SU-DHL-6 (cell line): ENCODE data around the gene ST3GAL5.

ENCODE experiments used
- H2AFZ ChIP-seq: fragments of 200-600 bp; sonication (generic); 2 replicates; pipeline ENCODE4 v1.6.1; 2014; ENCODE audit warnings: low read depth, mild to moderate bottlenecking, moderate library complexity, mixed read lengths, antibody characterized with exemption, low read length; ENCODE audit not compliant: severe bottlenecking
- H3F3A ChIP-seq: fragments of 200-600 bp; shearing (Covaris generic); 2 replicates; pipeline ENCODE4 v1.6.0; 2016; ENCODE audit warnings: antibody characterized with exemption, mild to moderate bottlenecking; ENCODE audit not compliant: insufficient read depth
- H3K27ac ChIP-seq: fragments of 200-600 bp; sonication (generic); 2 replicates; pipeline ENCODE4 v1.5.1; 2016; ENCODE audit warnings: low read depth, mild to moderate bottlenecking, low read length, moderate library complexity, mixed read lengths
- H3K27me3 ChIP-seq: fragments of 200-600 bp; sonication (generic), shearing (Covaris generic); 2 replicates; pipeline ENCODE4 v1.6.0; 2014; ENCODE audit warnings: mild to moderate bottlenecking, low read length
- H3K36me3 ChIP-seq: fragments of 200-600 bp; sonication (generic); 2 replicates; pipeline ENCODE4 v1.6.1; 2014; ENCODE audit warnings: mild to moderate bottlenecking, low read length, mixed read lengths
- H3K4me2 ChIP-seq: fragments of 300-600, 200-600 bp; shearing (Covaris generic), sonication (generic); 2 replicates; pipeline ENCODE4 v1.6.0; 2014; ENCODE audit warnings: low read length, low read depth, mild to moderate bottlenecking; ENCODE audit not compliant: poor library complexity, severe bottlenecking
- H3K4me3 ChIP-seq: fragments of 200-600 bp; sonication (generic); 2 replicates; pipeline ENCODE4 v1.5.1; 2014; ENCODE audit warnings: antibody characterized with exemption, low read length, mild to moderate bottlenecking, mixed read lengths; ENCODE audit not compliant: insufficient read depth, poor library complexity, severe bottlenecking
- H3K79me2 ChIP-seq: fragments of 200-600 bp; sonication (generic); 2 replicates; pipeline ENCODE4 v1.6.1; 2014; ENCODE audit warnings: mild to moderate bottlenecking, low read length, moderate library complexity; ENCODE audit not compliant: insufficient read depth
- H3K9ac ChIP-seq: fragments of 200-600 bp; sonication (generic); 2 replicates; pipeline ENCODE4 v1.7.0; 2014; ENCODE audit warnings: mild to moderate bottlenecking, low read length
- H3K9me2 ChIP-seq: fragments of 200-600 bp; sonication (generic); replicated peaks from 2 replicates; pipeline ENCODE4 v1.6.1; 2014; ENCODE audit warnings: low read length; ENCODE audit not compliant: insufficient read depth
- H3K9me3 ChIP-seq: fragments of 200-600 bp; sonication (generic); 2 replicates; pipeline ENCODE4 v1.6.1; 2014; ENCODE audit warnings: low read length, mixed read lengths; ENCODE audit not compliant: insufficient read depth
- H4K20me1 ChIP-seq: fragments of 200-600 bp; sonication (generic); 2 replicates; pipeline ENCODE4 v1.6.1; 2014; ENCODE audit warnings: low read depth, mild to moderate bottlenecking, antibody characterized with exemption, low read length, moderate library complexity, mixed read lengths
- EZH2phosphoT487 ChIP-seq: fragments of 200-600 bp; sonication (generic), shearing (Covaris generic); conservative IDR thresholded peaks from 2 replicates; pipeline ENCODE4 v1.6.1; 2018; ENCODE audit warnings: mild to moderate bottlenecking, antibody characterized with exemption, low read length, moderate library complexity, mixed read lengths
- TF ChIP-seq, protein P1 (sequence below): fragments of 200-600 bp; sonication (generic); IDR thresholded peaks from one replicate; pipeline ENCODE4 v1.5.1; 2017; ENCODE audit warnings: antibody characterized with exemption, mild to moderate bottlenecking, low read length, moderate library complexity; ENCODE audit not compliant: insufficient read depth, poor library complexity, severe bottlenecking

ST3GAL5 gene

DNA sequence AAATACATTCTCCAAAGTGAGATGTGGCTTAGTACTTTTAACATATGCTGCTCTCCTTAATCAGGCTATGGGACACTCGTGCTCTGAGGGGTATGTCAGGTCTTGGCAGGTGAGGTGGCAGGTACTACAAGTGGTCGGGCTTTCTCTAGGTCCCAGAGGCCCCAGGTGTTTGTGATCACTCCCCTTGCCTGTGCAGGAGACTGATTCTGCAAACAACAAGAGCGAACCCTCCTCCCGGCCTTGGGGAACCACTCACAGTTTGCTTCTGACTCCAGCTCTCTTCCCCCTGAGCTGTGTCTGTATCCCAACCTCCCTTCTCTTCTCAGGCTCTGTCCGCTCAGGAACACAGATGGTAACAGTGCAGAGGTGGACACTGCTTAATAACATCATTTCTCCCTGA, 86.9 kb downstream of the ST3GAL5 start:
- no peaks in the 10 kb centered on the region for H3K79me2 ChIP-seq
- no peak overlapping the region for H2AFZ ChIP-seq
- no peak overlapping the region for H3K9ac ChIP-seq
- H3K4me2 ChIP-seq: no peak overlapping the region
- no peaks in the 10 kb centered on the region for H3K27me3 ChIP-seq
- H3F3A ChIP-seq: no peaks in the 10 kb centered on the region
- H3K9me2 ChIP-seq: no peaks in the 10 kb centered on the region
- no peak overlapping the region for H3K4me3 ChIP-seq
- H3K36me3 ChIP-seq: no peaks in the 10 kb centered on the region
- H4K20me1 ChIP-seq: no peaks in the 10 kb centered on the region
- TF ChIP-seq, protein P1, sequence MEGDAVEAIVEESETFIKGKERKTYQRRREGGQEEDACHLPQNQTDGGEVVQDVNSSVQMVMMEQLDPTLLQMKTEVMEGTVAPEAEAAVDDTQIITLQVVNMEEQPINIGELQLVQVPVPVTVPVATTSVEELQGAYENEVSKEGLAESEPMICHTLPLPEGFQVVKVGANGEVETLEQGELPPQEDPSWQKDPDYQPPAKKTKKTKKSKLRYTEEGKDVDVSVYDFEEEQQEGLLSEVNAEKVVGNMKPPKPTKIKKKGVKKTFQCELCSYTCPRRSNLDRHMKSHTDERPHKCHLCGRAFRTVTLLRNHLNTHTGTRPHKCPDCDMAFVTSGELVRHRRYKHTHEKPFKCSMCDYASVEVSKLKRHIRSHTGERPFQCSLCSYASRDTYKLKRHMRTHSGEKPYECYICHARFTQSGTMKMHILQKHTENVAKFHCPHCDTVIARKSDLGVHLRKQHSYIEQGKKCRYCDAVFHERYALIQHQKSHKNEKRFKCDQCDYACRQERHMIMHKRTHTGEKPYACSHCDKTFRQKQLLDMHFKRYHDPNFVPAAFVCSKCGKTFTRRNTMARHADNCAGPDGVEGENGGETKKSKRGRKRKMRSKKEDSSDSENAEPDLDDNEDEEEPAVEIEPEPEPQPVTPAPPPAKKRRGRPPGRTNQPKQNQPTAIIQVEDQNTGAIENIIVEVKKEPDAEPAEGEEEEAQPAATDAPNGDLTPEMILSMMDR: no peak
- no peak for TF ChIP-seq EZH2phosphoT487
- H3K9me3 ChIP-seq: no peaks in the 10 kb centered on the region
- no peak overlapping the region for H3K27ac ChIP-seq

DNA sequence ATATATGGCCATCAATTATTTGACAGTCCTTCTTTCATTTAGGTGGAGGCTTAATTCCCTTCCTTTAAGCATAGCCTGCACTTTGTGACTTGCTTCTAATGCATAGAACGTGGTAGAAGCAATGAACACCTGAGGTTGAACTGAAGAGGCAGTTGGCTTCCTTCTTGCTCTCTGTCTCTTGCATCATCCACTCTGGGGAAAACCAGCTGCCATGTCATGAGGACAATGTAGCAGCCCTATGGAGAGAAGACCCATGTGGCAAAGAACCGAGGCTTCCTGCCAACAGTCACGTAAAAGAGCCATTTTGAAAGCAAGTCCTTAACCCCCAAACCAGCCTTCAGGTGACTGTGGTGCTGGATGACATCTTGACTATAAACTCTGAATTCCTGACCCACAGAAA, 88.2 kb downstream of the ST3GAL5 start:
- no peaks in the 10 kb centered on the region for H4K20me1 ChIP-seq
- H3K9me3 ChIP-seq: no peaks in the 10 kb centered on the region
- no peak overlapping the region for H3K27ac ChIP-seq
- no peak overlapping the region for H3K9ac ChIP-seq
- no peaks in the 10 kb centered on the region for H3K27me3 ChIP-seq
- no peak overlapping the region for H2AFZ ChIP-seq
- no peak for TF ChIP-seq EZH2phosphoT487
- TF ChIP-seq, protein P1: no peak
- H3K4me2 ChIP-seq: no peak overlapping the region
- H3K9me2 ChIP-seq: no peaks in the 10 kb centered on the region
- no peaks in the 10 kb centered on the region for H3F3A ChIP-seq
- H3K4me3 ChIP-seq: no peak overlapping the region
- H3K79me2 ChIP-seq: no peaks in the 10 kb centered on the region
- H3K36me3 ChIP-seq: no peaks in the 10 kb centered on the region

DNA sequence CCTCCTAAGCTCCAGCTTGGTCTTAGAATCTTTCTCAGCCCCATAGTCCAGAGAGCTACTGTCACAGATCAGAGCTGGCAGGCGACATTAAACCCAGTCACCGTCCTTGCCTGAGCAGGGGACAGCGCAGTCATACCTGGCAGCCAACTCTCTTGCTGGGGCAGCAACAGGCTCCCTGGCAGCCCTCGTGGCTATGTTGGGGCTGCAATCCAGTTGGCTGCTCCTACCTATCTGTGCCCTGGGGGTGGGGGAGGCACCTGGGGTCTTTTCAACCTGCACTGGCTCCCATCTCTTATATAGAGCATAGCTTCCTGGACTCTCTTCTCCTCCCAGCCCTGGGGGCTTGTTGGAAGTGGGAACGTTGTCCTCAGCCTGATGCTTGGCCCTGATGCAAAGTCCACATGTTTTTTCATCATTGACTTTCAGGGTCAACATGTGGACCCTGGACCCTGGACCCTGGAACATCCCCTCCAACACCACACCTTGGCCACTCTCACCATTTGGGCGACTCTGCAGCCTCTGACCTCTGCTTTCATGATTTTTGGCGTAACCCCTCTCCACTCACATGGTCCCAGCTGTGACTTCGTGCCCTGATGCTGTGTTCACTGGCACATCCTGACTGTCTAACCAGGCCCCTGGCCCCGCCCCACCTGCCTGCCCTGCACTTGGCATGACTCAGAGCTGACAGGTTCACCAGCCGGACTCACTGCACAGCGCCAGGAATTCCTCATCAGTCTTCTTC, 89.4 kb downstream of the ST3GAL5 start:
- Histone ChIP-seq H3K4me2 (no peak overlapping the region), H2AFZ (no peak overlapping the region), H3K4me3 (no peak overlapping the region), H3K9ac (no peak overlapping the region), H3K9me2 (no peaks in the 10 kb centered on the region), H3K27me3 (no peaks in the 10 kb centered on the region), H3K9me3 (no peaks in the 10 kb centered on the region), H3F3A (no peaks in the 10 kb centered on the region), H4K20me1 (no peaks in the 10 kb centered on the region), H3K79me2 (no peaks in the 10 kb centered on the region), H3K27ac (no peak overlapping the region), H3K36me3 (no peaks in the 10 kb centered on the region)
- no peak for TF ChIP-seq EZH2phosphoT487
- TF ChIP-seq, protein P1: no peak
